Parathyroid adenoma (tissue), 2 donors: ENCODE results near the gene LCE1E.

ENCODE experiments used
- H2AFZ ChIP-seq: fragments of 300-600 bp; sonication (generic); one replicate; pipeline ENCODE4 v1.7.0; 2017; ENCODE audit warnings: antibody characterized with exemption, mild to moderate bottlenecking
- H3K27ac ChIP-seq: fragments of 300-600 bp; sonication (generic); one replicate; pipeline ENCODE4 v1.7.0; 2017
- H3K27me3 ChIP-seq: fragments of 300-600 bp; sonication (generic); one replicate; pipeline ENCODE4 v1.7.0; 2017; ENCODE audit warnings: low read length; ENCODE audit not compliant: control insufficient read depth, insufficient read depth
- H3K36me3 ChIP-seq: fragments of 300-600 bp; sonication (generic); one replicate; pipeline ENCODE4 v1.7.0; 2017; ENCODE audit warnings: low read length; ENCODE audit not compliant: control insufficient read depth, insufficient read depth
- H3K4me1 ChIP-seq: fragments of 300-600 bp; sonication (generic); one replicate; pipeline ENCODE4 v1.7.0; 2017; ENCODE audit warnings: control low read depth
- H3K4me2 ChIP-seq: fragments of 300-600 bp; sonication (generic); one replicate; pipeline ENCODE4 v1.7.0; 2017; ENCODE audit warnings: low read length
- H3K4me3 ChIP-seq: fragments of 300-600 bp; sonication (generic); one replicate; pipeline ENCODE4 v1.7.0; 2017; ENCODE audit warnings: low read depth, low read length
- H3K79me2 ChIP-seq: fragments of 300-600 bp; sonication (generic); one replicate; pipeline ENCODE4 v1.7.0; 2017; ENCODE audit warnings: control low read depth
- H3K9ac ChIP-seq: fragments of 300-600 bp; sonication (generic); one replicate; pipeline ENCODE4 v1.7.0; 2017; ENCODE audit warnings: mild to moderate bottlenecking
- H3K9me3 ChIP-seq: fragments of 300-600 bp; sonication (generic); one replicate; pipeline ENCODE4 v1.7.0; 2017; ENCODE audit warnings: low read length; ENCODE audit not compliant: control insufficient read depth
- TF ChIP-seq, protein P1 (sequence below): fragments of 300-600 bp; sonication (generic); IDR thresholded peaks from one replicate; pipeline ENCODE4 v1.7.0; 2017; ENCODE audit warnings: antibody characterized with exemption, mild to moderate bottlenecking
- donor health status: primary hyperparathyroidism.

Gene LCE1E, protein sequence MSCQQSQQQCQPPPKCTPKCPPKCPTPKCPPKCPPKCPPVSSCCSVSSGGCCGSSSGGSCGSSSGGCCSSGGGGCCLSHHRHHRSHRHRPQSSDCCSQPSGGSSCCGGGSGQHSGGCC

GRCh38 chr1:152786077-152786476 is at the start of gene LCE1E:
TSS of gene LCE1E (plus strand) at chr1:152786257. CDS start at chr1:152787300, 1,043 bp downstream.
- no peak within 1 kb of the TSS for H3K27ac ChIP-seq
- no peaks in the 10 kb centered on the region for H3K79me2 ChIP-seq
- TF ChIP-seq, protein P1, sequence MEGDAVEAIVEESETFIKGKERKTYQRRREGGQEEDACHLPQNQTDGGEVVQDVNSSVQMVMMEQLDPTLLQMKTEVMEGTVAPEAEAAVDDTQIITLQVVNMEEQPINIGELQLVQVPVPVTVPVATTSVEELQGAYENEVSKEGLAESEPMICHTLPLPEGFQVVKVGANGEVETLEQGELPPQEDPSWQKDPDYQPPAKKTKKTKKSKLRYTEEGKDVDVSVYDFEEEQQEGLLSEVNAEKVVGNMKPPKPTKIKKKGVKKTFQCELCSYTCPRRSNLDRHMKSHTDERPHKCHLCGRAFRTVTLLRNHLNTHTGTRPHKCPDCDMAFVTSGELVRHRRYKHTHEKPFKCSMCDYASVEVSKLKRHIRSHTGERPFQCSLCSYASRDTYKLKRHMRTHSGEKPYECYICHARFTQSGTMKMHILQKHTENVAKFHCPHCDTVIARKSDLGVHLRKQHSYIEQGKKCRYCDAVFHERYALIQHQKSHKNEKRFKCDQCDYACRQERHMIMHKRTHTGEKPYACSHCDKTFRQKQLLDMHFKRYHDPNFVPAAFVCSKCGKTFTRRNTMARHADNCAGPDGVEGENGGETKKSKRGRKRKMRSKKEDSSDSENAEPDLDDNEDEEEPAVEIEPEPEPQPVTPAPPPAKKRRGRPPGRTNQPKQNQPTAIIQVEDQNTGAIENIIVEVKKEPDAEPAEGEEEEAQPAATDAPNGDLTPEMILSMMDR: no peak
- no peaks in the 10 kb centered on the region for H3K4me1 ChIP-seq
- no peaks in the 10 kb centered on the region for H3K36me3 ChIP-seq
- no peaks in the 10 kb centered on the region for H3K27me3 ChIP-seq
- no peak within 1 kb of the TSS for H3K4me2 ChIP-seq
- no peak within 1 kb of the TSS for H3K4me3 ChIP-seq
- H2AFZ ChIP-seq: no peak within 1 kb of the TSS
- H3K9me3 ChIP-seq: no peaks in the 10 kb centered on the region
- no peak within 1 kb of the TSS for H3K9ac ChIP-seq

DNA sequence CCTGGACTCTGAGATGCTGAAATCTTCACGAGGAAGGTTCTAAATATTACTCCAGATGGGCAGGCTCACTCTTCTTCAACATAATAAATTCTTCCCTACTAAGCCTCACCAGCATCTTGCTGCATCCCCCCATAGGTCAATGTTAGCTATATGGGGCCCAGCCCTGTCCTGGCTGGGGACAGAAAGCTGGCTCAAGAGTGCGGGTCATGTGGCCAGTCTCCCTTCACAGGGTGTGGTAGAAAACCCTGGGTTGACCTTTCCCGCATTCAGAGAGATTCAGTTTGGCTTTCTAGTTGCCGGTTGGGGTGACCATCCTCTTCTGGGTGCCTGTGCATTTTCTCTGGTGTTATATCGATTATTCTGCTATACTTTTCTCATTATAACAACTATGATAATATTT is 48.1 kb upstream of the LCE1E start:
- no peak overlapping the region for H2AFZ ChIP-seq
- H3K79me2 ChIP-seq: no peaks in the 10 kb centered on the region
- H3K36me3 ChIP-seq: no peaks in the 10 kb centered on the region
- no peaks in the 10 kb centered on the region for H3K9me3 ChIP-seq
- TF ChIP-seq, protein P1: no peak
- H3K4me3 ChIP-seq: no peak overlapping the region
- H3K27me3 ChIP-seq: no peaks in the 10 kb centered on the region
- no peak overlapping the region for H3K4me2 ChIP-seq
- no peaks in the 10 kb centered on the region for H3K4me1 ChIP-seq
- H3K27ac ChIP-seq: no peak overlapping the region
- H3K9ac ChIP-seq: no peak overlapping the region

DNA sequence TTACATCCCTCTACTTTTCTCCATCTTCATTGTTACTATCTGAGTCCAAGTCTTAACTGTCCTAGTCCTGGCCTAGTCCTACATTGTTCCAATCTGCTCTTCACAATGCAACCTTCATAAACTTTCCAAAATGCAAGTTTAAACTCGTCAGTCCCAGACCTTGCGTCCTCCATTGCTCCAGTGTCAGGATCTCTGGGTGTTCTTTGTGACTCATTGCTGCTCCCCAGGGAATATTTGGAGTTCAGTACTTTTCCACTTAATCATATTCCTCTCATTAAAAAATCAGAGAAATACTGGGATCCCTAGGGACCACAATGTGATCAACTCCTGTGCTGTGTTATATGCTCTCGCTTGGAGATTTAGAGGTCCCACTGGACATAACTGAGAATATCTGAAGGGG is 46.2 kb upstream of the LCE1E start:
- H3K36me3 ChIP-seq: no peaks in the 10 kb centered on the region
- H3K4me2 ChIP-seq: no peak overlapping the region
- H3K79me2 ChIP-seq: no peaks in the 10 kb centered on the region
- H3K9me3 ChIP-seq: no peaks in the 10 kb centered on the region
- no peak overlapping the region for H2AFZ ChIP-seq
- no peaks in the 10 kb centered on the region for H3K4me1 ChIP-seq
- TF ChIP-seq, protein P1: no peak
- H3K27ac ChIP-seq: no peak overlapping the region
- no peak overlapping the region for H3K4me3 ChIP-seq
- H3K9ac ChIP-seq: no peak overlapping the region
- H3K27me3 ChIP-seq: no peaks in the 10 kb centered on the region

DNA sequence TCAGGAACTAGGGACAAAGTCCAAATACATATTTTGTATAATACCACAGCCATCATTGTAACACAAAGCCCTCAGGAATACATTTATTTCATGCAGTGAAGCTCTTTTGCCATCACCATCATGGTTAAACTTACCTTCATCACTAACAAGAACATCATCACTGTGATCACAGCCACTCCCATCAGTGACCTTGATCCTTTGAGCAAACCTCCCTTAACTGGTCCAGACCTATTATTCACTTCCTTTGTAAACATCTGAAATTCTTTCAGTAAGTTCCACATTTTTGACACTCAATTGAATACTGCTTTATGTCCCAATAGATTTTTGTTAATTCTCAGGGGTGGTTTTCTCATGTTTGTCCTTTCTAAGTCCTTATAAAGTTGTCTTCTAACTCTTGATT is 44.4 kb upstream of the LCE1E start:
- H3K4me1 ChIP-seq: no peaks in the 10 kb centered on the region
- no peaks in the 10 kb centered on the region for H3K36me3 ChIP-seq
- H2AFZ ChIP-seq: no peak overlapping the region
- H3K4me2 ChIP-seq: no peak overlapping the region
- H3K27ac ChIP-seq: no peak overlapping the region
- H3K4me3 ChIP-seq: no peak overlapping the region
- no peaks in the 10 kb centered on the region for H3K9me3 ChIP-seq
- H3K27me3 ChIP-seq: no peaks in the 10 kb centered on the region
- no peaks in the 10 kb centered on the region for H3K79me2 ChIP-seq
- H3K9ac ChIP-seq: no peak overlapping the region
- TF ChIP-seq, protein P1: no peak

DNA sequence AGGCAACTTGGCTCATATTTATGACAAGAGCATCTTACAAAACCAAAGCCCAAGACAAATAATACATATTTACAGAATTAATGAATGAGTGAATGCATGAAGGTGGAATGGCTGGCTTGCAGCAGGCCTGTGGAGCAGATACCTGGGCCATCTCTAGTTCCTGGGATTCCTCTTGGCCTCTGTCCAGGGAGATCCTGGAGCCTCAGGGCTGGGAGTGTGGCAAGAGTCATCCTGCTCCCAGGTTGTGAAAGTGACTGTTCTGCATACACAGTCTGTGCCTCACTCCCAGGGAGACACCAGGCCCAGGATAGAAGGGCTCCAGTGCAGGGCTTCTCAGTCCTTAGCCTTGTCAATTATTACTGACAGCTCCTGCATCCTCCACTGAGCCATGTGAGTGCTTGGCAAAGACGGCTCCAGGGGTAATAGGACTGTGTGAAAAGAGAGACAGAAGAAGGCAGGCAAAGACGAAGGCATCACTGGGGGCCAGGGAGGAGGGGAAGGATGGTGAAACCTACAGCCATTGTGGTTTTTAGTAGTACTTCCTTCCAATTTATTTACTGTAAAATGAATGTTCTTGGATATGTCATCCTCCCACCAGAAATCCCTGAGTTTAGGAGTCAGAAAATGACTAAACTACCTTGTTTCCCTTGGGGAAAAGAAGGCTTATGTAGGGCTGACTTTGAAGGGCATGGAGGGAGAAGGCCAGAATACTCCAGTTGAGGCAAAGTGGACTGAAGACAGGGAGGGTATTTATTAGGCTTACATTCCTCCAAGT is 42.5 kb upstream of the LCE1E start:
- H3K79me2 ChIP-seq: no peaks in the 10 kb centered on the region
- H3K4me2 ChIP-seq: no peak overlapping the region
- H3K4me3 ChIP-seq: no peak overlapping the region
- TF ChIP-seq, protein P1: no peak
- H3K9me3 ChIP-seq: no peaks in the 10 kb centered on the region
- H3K27me3 ChIP-seq: no peaks in the 10 kb centered on the region
- H3K9ac ChIP-seq: no peak overlapping the region
- no peak overlapping the region for H3K27ac ChIP-seq
- no peaks in the 10 kb centered on the region for H3K4me1 ChIP-seq
- no peaks in the 10 kb centered on the region for H3K36me3 ChIP-seq
- H2AFZ ChIP-seq: no peak overlapping the region
